Left lung (tissue), 10 donors: ENCODE measurements around the gene MYADML2. TPM values are rescaled to one million over a fixed set of nuclear protein-coding genes. Genes with fewer than 3 reads are reported as not detected.
"Not testable (repeated sequence)": the region's sequence is repeated elsewhere in the genome, so short reads cannot be mapped to it uniquely, and the experiment has no call there.

Source experiments
- ATAC-seq: fragments of 200-7000 bp; cut with Tn5 transposase; one replicate; pipeline ENCODE4 v1.9.1; 2020; ENCODE audit warnings: moderate library complexity
- DNase-seq, 4 donors: peaks; one replicate each; pipeline ENCODE4 v3.0.0-alpha.2; 2013 to 2020
- H3K27ac ChIP-seq, 2 donors: fragments of 200-600 bp; sonication (generic) in 1 of 2; one replicate each; pipeline versions ENCODE4 v1.5.0 to v1.8.0; 2020 to 2021
- H3K27me3 ChIP-seq, 2 donors: fragments of 200-600 bp; sonication (generic) in 1 of 2; one replicate each; pipeline versions ENCODE4 v1.5.0 to v1.8.0; 2020 to 2021
- H3K36me3 ChIP-seq, 2 donors: fragments of 200-600 bp; sonication (generic) in 1 of 2; one replicate each; pipeline versions ENCODE4 v1.5.0 to v1.8.0; 2020 to 2021
- H3K4me1 ChIP-seq, 2 donors: fragments of 200-600 bp; one replicate each; pipeline ENCODE4 v1.8.0; 2021
- H3K4me3 ChIP-seq, 2 donors: fragments of 200-600 bp; sonication (generic) in 1 of 2; one replicate each; pipeline versions ENCODE4 v1.5.0 to v1.8.0; 2020 to 2021; ENCODE audit warnings: mild to moderate bottlenecking in 1 of 2
- H3K9me3 ChIP-seq, 2 donors: fragments of 200-600 bp; sonication (generic) in 1 of 2; one replicate each; pipeline versions ENCODE4 v1.5.0 to v1.8.0; 2020 to 2021
- CTCF ChIP-seq, 2 donors: fragments of 200-600 bp; sonication (generic) in 1 of 2; IDR thresholded peaks; one replicate each; pipeline versions ENCODE4 v1.5.0 to v1.8.0; 2021; ENCODE audit warnings: antibody characterized with exemption in 2 of 2
- intact Hi-C, 2 donors: fragments of 100-400 bp; cut with DNase I; formaldehyde crosslinking; loops; one replicate each; pipeline versions ENCODE4 v1.11.2 to v1.14.2; 2022
- polyA plus RNA-seq, 6 donors: library from polyadenylated mRNA; unstranded; fragments of 120-200 nt; gene quantifications; one replicate each; pipeline ENCODE4 v1.2.1, GENCODE V29; 2013; ENCODE audit not compliant: insufficient read length in 6 of 6
- total RNA-seq, 2 donors: library from RNA; stranded (reverse); fragmentation: NEBNext Ultra II Directional; extraction: Animal tissue kit (Norgen Biotek cat#: 25700); gene quantifications; one replicate each; pipeline ENCODE4 v1.2.1, GENCODE V29; 2021
- donor health status: DM: no; HTN: yes; CAD: no.
- donor health status: DM: no; HTN: no; CAD: no.

The MYADML2 gene
- total and polyA plus RNA-seq, 8 donors = 0.08 to 0.20 (median 0.09) TPM; not detected in 3

GRCh38 chr17:81956607-81957589 is 9.9 kb upstream of the MYADML2 start:
- DNase-seq = no peak
- no peak for ATAC-seq
- intact Hi-C loops = no loop called here

GRCh38 chr17:81955756-81956544 is 8.9 kb upstream of the MYADML2 start:
- Histone ChIP-seq H3K27me3 (peaks cover 18 to 45% of the 10 kb centered on the region in 2 donors), H3K9me3 (no peaks in the 10 kb centered on the region), H3K4me1 (peaks cover 8 to 21% of the 10 kb centered on the region in 2 donors), H3K27ac (no peak overlapping the region), H3K36me3 (no peaks in the 10 kb centered on the region), H3K4me3 (no peak overlapping the region)
- intact Hi-C loops = no loop called here
- no peak for TF ChIP-seq CTCF (IDR thresholded peaks at IDR 0.05)
- ATAC-seq (no peak), DNase-seq (no peak)

More at GRCh38 chr17:81956607-81957589, 9.9 kb upstream of the MYADML2 start:
- no peak for TF ChIP-seq CTCF (IDR thresholded peaks at IDR 0.05)
- H3K27me3 ChIP-seq = peaks cover 23 to 55% of the 10 kb centered on the region in 2 donors
- no peaks in the 10 kb centered on the region for H3K36me3 ChIP-seq
- no peak overlapping the region for H3K27ac ChIP-seq
- no peaks in the 10 kb centered on the region for H3K9me3 ChIP-seq
- no peak overlapping the region for H3K4me3 ChIP-seq
- peaks cover 8 to 28% of the 10 kb centered on the region in 2 donors for H3K4me1 ChIP-seq

GRCh38 chr17:81955058-81955681 is 8.1 kb upstream of the MYADML2 start:
- intact Hi-C loops = no loop called here
- DNase-seq (no peak), ATAC-seq (no peak)
- TF ChIP-seq CTCF (IDR thresholded peaks at IDR 0.05) = no peak
- no peaks in the 10 kb centered on the region for H3K36me3 ChIP-seq
- peaks cover 12 to 37% of the 10 kb centered on the region in 2 donors for H3K27me3 ChIP-seq
- H3K9me3 ChIP-seq = no peaks in the 10 kb centered on the region
- peaks cover 4 to 13% of the 10 kb centered on the region in 2 donors for H3K4me1 ChIP-seq
- H3K27ac ChIP-seq = no peak overlapping the region
- no peak overlapping the region for H3K4me3 ChIP-seq

GRCh38 chr17:81954131-81955057 is 7.4 kb upstream of the MYADML2 start:
- Histone ChIP-seq H3K27ac (no peak overlapping the region), H3K4me3 (no peak overlapping the region), H3K27me3 (peaks cover 8 to 30% of the 10 kb centered on the region in 2 donors), H3K9me3 (no peaks in the 10 kb centered on the region), H3K36me3 (no peaks in the 10 kb centered on the region), H3K4me1 (peaks cover 0 to 5% of the 10 kb centered on the region in 2 donors)
- ATAC-seq (no peak), DNase-seq (no peak)
- TF ChIP-seq CTCF (IDR thresholded peaks at IDR 0.05) = no peak
- intact Hi-C loops = no loop called here

GRCh38 chr17:81953443-81953842 is 6.4 kb upstream of the MYADML2 start:
- DNase-seq, intact Hi-C loops, H3K36me3 ChIP-seq, H3K4me1 ChIP-seq, H3K27ac ChIP-seq, ATAC-seq, H3K4me3 ChIP-seq, H3K9me3 ChIP-seq: not testable (repeated sequence)
- peaks cover 0 to 20% of the 10 kb centered on the region in 2 donors for H3K27me3 ChIP-seq
